ENCODE data around the gene GKN1. TPM values are rescaled to one million over a fixed set of nuclear protein-coding genes. Genes with fewer than 3 reads are reported as not detected.

GKN1 gene
- total and polyA plus RNA-seq, 2 donors (not counting 3 experiments of a cell fraction or from before 2014, with no cell fraction given) = not detected

DNA sequence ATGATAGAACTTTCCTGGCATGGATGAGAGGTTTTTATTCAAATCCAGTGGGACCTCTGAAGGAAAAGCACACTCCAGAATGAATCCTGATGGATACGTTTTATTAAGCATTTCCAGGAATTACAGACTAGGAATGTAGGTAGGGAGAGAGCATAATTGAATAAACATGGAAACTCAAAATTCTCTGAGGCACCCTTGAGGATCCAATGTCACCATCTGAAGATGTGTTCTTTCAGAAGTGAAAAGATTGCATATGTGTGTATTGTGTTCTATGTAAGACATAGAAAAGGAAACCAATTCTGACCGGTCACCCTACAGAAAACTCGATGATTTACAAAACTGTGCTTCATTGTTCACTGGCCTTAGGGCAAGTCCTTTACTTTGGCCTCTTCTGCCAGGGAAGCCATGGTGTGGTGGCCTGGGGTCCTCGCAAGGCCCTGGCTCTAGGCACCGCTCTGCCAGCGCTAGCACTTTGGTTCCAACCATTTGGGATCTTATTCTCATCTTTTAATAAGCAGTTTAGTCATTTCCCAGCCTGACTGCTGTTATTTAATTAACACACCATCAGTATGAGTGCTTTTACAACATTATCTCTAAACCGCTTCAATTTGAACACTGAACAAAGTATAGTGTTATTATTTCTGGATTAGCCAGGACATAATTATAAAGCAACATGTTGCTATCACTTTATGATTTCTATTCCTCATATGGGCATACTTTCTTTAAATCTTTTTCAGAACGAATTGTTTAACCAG, 4.5 kb upstream of the GKN1 start:
- TF ChIP-seq POLR2A (IDR thresholded peaks at IDR 0.05; ENCODE audit: low read depth, low read length) (no peak), POLR2AphosphoS5 (IDR thresholded peaks at IDR 0.05; ENCODE audit: insufficient read depth, low read depth, low read length) (no peak), FOS (IDR thresholded peaks at IDR 0.05; ENCODE audit: borderline replicate concordance, insufficient read depth, low read length) (no peak), EZH2 (IDR thresholded peaks at IDR 0.05; ENCODE audit: borderline replicate concordance, low read depth, low read length, severe bottlenecking) (no peak), JUN (IDR thresholded peaks at IDR 0.05; ENCODE audit: borderline replicate concordance, insufficient read depth, insufficient read length, low read depth) (no peak), GATA2 (IDR thresholded peaks at IDR 0.05; ENCODE audit: insufficient read depth, insufficient read length, low read depth, low read length) (no peak), MYC (IDR thresholded peaks at IDR 0.05; ENCODE audit: low read depth, low read length) (no peak)
- TF ChIP-seq, protein P1, sequence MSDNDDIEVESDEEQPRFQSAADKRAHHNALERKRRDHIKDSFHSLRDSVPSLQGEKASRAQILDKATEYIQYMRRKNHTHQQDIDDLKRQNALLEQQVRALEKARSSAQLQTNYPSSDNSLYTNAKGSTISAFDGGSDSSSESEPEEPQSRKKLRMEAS (IDR thresholded peaks at IDR 0.05; ENCODE audit: insufficient read depth, insufficient read length) = no peak
- TF ChIP-seq, protein P2, sequence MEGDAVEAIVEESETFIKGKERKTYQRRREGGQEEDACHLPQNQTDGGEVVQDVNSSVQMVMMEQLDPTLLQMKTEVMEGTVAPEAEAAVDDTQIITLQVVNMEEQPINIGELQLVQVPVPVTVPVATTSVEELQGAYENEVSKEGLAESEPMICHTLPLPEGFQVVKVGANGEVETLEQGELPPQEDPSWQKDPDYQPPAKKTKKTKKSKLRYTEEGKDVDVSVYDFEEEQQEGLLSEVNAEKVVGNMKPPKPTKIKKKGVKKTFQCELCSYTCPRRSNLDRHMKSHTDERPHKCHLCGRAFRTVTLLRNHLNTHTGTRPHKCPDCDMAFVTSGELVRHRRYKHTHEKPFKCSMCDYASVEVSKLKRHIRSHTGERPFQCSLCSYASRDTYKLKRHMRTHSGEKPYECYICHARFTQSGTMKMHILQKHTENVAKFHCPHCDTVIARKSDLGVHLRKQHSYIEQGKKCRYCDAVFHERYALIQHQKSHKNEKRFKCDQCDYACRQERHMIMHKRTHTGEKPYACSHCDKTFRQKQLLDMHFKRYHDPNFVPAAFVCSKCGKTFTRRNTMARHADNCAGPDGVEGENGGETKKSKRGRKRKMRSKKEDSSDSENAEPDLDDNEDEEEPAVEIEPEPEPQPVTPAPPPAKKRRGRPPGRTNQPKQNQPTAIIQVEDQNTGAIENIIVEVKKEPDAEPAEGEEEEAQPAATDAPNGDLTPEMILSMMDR (IDR thresholded peaks at IDR 0.05; ENCODE audit: extremely low read depth in 1 of 2, insufficient read depth in 1 of 2, low read depth in 1 of 2, low read length in 2 of 2) = no peak
- no peak for DNase-seq (ENCODE audit: low read depth, low spot score)
- ChIA-PET CTCF (no interaction called here), POLR2A (no interaction called here)
- BruUV-seq (replicated peaks) = no TSS peak
- H3K4me1 ChIP-seq (ENCODE audit: control insufficient read depth, extremely low read depth, insufficient read depth, low read length) = no peaks in the 10 kb centered on the region
- no peaks in the 10 kb centered on the region for H3K9me1 ChIP-seq (replicated peaks; ENCODE audit: control insufficient read depth, extremely low read depth, insufficient read depth, low read length)
- no peaks in the 10 kb centered on the region for H3K36me3 ChIP-seq (ENCODE audit: control insufficient read depth in 2 of 2, extremely low read depth in 1 of 2, insufficient read depth in 2 of 2, low read length in 2 of 2)
- no peak overlapping the region for H2AFZ ChIP-seq (ENCODE audit: low read depth, low read length)
- H3K79me2 ChIP-seq (ENCODE audit: control insufficient read depth, insufficient read depth, low read length) = no peaks in the 10 kb centered on the region
- H3K4me3 ChIP-seq (replicated peaks in 1 of 3; ENCODE audit: insufficient read depth in 1 of 3, low read depth in 1 of 3, low read length in 3 of 3) = no peak overlapping the region
- H4K20me1 ChIP-seq (replicated peaks; ENCODE audit: control insufficient read depth, extremely low read depth, insufficient read depth, low read length) = no peaks in the 10 kb centered on the region
- FAIRE-seq = no peak
- H3K9me3 ChIP-seq (replicated peaks; ENCODE audit: control insufficient read depth, insufficient read depth, low read length) = no peaks in the 10 kb centered on the region
- no peak overlapping the region for H3K27ac ChIP-seq (ENCODE audit: insufficient read depth, low read depth, low read length)
- intact Hi-C loops (cut with micrococcal nuclease) = no loop called here
- H3K4me2 ChIP-seq (ENCODE audit: insufficient read depth, low read length) = no peak overlapping the region
- H3K27me3 ChIP-seq (ENCODE audit: control insufficient read depth in 2 of 2, insufficient read depth in 2 of 2, low read length in 2 of 2) = peaks cover 11% of the 10 kb centered on the region in 2 experiments
- H3K9ac ChIP-seq (replicated peaks; ENCODE audit: extremely low read depth, insufficient read depth, low read length) = no peak overlapping the region
- dilution Hi-C loops (cut with MboI; ENCODE audit: extremely low pct_ligation_motif_present, low sequenced_read_pairs) = no loop called here

Measured in endothelial cell of umbilical vein (primary cell).